HG03103 (cell line): ENCODE measurements around the gene MFSD11.
A peak's percentile ranks its signal among the peaks of the same experiment; 100 is the strongest.
"Not testable (repeated sequence)": the region's sequence is repeated elsewhere in the genome, so short reads cannot be mapped to it uniquely, and the experiment has no call there.

Experiments used
- ATAC-seq: cut with Tn5 transposase; IDR thresholded peaks from one replicate; pipeline ENCODE4 v1.9.1; 2021; ENCODE audit warnings: low read depth; ENCODE audit not compliant: unreplicated experiment

The MFSD11 gene

GRCh38 chr17:76737676-76738467 is at the start of gene MFSD11:
TSS of gene MFSD11 (plus strand) at chr17:76738119. CDS start at chr17:76738353, 234 bp downstream.
- ATAC-seq: peak; percentile 41

GRCh38 chr17:76688165-76688622 is 49.7 kb upstream of the MFSD11 start:
- no peak for ATAC-seq

DNA sequence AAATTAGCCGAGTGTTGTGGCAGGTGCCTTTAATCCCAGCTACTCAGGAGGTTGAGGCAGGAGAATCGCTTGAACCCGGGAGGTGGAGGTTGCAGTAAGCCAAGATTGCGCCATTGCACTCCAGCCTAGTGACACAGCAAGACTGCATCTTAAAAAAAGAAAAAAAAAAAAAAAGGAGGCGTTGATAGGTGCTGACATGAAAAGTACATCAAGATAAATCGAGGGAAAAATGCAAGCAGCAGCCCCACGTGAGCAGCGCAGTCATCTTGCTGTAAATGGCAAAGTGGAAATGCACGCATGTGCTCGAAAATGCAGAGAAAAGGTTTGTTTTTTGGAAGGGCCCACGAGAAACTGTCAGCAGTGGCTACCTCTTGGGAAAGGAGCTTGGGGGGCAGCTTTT is 48.1 kb upstream of the MFSD11 start:
- no peak for ATAC-seq

DNA sequence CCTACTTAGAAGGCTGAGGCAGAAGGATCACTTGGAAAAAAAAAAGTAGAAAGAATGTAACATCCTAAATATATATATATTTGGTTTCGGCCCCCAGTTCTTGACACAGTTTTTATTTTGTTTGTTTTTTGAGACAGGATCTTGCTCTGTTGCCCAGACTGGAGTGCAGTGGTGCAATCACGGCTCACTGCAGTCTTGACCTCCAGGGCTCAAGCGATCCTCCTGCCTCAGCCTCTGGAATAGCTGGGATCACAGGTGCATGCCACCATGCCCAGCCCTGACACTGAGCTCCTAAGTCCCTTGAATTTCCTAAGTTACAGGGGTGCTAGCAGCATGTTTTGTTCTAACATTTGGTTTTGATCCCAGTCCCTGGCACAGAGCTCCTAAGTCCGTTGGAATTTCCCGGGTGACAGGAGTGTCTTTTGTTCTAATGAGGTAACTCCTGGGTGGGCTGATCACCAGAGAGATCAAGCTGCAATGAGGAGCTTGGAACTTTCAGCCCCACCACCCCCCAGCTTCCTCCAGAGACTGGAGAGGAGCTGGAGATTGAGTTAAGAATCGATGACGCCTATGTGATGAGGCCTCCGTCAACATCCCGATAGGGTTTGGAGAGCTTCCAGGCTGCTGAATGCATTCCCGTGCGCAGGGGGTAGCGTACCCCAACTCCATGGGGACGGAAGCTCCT is 47.2 kb upstream of the MFSD11 start:
- ATAC-seq: no peak

DNA sequence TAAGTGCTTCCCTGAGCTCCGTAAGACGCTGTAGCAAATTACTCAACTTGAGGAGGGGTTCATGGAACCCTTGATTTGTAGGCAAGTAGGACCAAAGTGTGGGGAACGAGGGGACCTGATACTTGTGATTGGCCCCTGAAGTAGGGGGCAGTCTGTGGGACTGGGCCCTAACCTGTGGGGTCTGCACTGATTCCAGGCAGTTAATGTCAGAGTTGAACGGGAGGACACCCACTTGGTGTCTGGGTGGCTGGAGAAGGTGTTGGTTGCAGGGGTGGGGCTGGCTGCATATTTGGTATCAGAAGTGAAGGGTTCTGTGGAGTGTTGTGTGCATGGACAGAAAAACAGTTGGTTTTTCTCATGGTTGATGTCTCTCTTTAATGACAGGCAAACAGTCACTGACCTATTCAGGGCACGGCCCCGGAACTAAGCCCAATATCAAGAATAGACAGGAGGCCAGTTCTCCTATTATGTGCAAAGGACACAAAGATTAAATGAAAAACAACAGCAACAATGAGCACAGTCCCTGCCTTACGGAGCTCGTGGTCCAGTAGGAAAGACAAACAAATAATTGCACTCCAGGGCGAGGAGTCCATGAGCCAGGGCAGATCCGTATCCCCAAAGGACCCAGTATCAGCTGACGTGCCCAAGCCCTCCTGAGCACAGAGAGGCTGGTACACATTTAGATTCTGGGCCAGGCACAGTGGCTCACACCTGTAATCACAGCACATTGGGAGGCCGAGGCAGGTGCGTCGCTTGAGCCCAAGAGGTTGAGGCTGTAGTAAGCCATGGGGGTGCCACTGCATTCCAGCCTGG is 46.3 kb upstream of the MFSD11 start:
- no peak for ATAC-seq

DNA sequence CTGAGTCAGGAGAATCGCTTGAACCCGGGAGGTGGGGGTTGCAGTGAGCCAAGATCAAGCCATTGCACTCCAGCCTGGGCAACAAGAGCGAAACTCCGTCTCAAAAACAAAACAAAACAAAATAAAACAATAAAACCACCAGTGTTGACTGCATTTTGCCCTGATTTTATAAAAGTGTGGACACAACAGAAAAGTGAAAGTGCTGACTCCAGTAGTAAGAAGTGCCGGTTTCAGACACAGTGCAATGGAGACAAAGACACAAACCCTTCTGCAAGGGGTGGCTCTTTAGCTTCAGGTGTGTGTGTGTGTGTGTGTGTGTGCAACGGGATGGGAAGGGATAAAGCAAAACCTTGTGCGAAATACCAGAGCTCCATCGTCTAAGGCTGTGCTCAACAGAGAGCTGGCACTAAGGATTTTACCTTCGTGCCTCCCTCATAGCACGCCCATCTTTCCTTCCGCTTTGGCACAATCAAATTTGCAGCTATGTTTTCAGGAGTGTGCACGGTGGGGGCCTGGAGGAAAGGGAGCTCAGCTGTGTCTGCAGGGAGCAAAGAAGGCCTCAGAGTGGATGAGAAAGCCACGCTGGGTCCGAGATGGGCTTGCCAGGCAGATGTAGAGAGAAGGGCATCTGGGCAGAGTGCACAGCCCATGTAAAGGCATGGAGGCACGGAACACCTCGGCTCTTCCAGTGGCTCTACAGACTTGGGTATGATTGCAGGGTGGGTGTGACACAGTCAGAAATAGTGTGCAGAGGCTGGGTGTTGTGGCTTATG is 42.7 kb upstream of the MFSD11 start:
- no peak for ATAC-seq

DNA sequence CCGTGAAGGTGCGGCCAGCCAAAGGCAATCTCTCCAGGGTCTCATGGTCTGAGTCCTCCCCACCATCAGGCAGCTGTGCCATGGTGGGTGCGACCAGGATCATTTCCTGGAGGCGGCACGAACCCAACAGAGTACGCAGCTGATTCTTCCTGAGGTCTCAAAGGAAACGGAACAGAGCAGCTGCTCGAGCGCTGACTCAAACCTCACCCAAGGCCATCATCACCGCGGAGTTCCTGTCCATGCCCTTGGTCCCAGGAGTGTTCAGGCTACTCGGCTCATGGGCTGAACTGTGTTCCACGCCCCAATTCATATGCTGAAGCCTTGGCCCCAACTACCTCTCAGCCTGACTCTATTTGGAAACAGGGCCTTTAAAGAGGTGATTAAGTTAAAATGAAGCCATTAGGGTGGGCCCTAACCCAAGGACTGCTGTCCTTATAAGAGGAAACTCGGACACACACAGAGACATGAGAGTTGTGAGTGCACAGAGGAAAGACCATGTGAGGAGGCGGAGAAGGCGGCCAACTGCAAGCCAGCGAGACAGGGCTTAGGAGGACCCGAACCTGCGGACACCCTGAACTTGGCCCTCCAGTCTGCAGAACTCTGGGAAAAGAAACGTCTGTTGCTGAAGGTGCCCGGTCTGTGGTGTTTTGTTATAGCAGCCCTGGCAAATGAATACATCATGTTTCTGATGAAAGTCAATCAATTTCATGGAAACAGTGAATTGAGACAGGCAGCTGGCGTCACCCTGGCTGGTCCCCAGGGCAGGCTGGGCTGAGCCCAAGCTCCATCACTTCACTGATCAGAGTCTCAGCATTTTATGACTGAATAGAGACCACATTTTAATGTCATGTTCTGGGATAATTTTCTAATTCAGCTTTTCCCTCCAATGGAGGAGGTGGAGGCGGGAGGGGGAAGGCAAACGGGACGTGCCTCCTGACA is 40.9 kb upstream of the MFSD11 start:
- ATAC-seq: no peak

- no peak for ATAC-seq
Measured at GRCh38 chr17:76697702-76698465, 40.0 kb upstream of the MFSD11 start.

- not testable (repeated sequence) for ATAC-seq
Measured at GRCh38 chr17:76698466-76698977, 39.4 kb upstream of the MFSD11 start.

- ATAC-seq: no peak
Measured at GRCh38 chr17:76700270-76700616, 37.7 kb upstream of the MFSD11 start.

- no peak for ATAC-seq
Measured at GRCh38 chr17:76700617-76701470, 37.1 kb upstream of the MFSD11 start.

DNA sequence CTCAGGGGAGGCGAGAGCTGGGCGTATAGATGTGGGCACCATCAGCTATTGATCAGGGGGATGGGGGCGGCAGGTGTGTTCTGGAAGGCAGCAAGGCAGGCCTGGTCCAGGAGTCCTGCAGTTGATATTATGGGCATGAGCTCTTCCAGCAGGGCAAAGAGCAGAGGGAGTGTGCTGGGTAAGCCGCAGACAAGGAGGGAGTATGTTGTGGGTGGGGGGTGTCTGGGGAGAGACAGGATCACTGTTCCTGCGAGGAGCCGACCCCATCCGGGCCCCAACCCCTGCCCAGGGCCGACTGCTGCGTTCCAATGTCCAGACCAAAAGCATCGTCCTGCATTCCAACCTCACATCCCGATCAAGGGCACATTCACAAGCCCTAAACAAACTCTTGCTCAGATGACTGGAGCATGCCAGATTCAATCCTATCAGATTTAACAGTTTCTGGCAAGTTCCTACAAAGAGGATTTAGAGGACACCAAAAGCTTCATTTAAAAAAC is 36.4 kb upstream of the MFSD11 start:
- no peak for ATAC-seq

GRCh38 chr17:76702076-76702475 is 35.8 kb upstream of the MFSD11 start:
- ATAC-seq: no peak

DNA sequence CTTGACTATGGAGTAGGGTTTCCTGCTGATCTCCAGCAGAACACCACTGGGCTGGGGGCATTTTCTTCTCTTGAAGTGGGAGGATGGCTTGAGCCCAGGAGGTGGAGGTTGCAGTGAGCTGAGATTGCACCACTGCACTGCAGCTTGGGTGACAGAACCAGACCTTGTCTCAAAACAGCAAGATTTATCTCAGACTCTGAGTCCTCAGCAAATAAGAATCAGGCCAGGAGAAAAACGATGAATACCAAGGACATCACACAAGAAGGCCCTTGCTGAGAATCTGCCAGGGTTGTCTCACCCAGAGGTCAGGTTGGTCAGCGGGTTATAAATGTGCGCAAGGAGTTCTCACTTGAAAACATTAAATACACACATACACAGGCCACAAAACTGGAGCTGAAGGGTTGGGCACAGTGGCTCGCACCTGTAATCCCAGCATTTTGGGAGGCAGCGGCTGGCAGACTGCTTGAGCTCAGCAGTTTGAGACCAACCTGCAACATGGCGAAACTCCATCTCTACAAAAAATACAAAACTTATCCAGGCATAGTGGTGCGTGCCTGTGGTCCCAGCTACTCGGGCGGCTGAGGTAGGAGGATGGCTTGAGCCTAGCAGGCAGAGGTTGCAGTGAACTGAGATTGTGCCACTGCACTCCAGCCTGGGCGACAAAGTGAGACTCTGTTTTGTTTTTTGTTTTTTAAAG is 34.8 kb upstream of the MFSD11 start:
- no peak for ATAC-seq

- no peak for ATAC-seq
Measured at GRCh38 chr17:76704805-76705204, 33.1 kb upstream of the MFSD11 start.

DNA sequence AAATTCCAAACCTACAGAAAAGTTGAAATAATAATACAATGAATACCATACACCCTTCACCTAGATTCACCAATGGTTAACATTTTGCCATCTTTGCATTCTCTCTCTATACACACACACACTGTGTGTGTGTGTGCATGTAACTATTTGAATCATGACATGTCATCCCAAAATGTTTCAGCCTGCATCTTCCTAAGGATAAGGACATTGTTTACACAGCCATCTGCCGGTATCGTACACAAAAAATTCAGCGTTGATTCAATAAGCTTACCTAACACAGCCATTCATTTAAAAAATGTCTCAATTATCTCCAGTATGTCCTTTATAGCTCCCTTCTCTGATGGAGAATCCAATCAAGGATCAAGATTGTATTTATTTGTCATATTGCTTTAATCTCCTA is 31.1 kb upstream of the MFSD11 start:
- ATAC-seq: no peak
